ENCODE data around the gene SERGEF.
"Not testable (repeated sequence)": the region's sequence is repeated elsewhere in the genome, so short reads cannot be mapped to it uniquely, and the experiment has no call there.

SERGEF gene

GRCh38 chr11:17898782-17899181 is 114.1 kb downstream of the SERGEF start:
- DNase-seq: no peak

GRCh38 chr11:17898071-17898470 is 114.8 kb downstream of the SERGEF start:
- DNase-seq: no peak

DNA sequence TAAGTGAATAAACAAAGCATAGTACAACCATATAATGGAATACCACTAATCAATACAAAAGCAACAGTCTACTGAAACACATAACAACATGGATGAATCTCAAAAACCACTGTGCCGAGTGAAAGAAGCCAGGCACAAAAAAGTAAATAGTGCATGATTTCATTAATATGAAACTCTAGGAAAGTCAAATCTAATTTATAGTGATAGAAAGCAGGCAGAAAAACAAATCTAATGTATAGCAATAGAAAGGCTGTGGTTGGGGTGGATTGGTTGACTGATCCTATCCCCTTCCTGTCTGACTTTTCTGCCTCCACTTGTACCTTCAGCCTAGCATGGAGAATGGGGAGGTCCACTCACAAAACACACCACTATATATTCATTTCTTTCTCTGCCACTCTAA is 115.4 kb downstream of the SERGEF start:
- DNase-seq: no peak

- DNase-seq: not testable (repeated sequence)
Observed at GRCh38 chr11:17896496-17897151, 116.2 kb downstream of the SERGEF start.

- no peak for DNase-seq
Observed at GRCh38 chr11:17894929-17895658, 117.8 kb downstream of the SERGEF start.

GRCh38 chr11:17892409-17892808 is 120.4 kb downstream of the SERGEF start:
- DNase-seq: no peak

DNA sequence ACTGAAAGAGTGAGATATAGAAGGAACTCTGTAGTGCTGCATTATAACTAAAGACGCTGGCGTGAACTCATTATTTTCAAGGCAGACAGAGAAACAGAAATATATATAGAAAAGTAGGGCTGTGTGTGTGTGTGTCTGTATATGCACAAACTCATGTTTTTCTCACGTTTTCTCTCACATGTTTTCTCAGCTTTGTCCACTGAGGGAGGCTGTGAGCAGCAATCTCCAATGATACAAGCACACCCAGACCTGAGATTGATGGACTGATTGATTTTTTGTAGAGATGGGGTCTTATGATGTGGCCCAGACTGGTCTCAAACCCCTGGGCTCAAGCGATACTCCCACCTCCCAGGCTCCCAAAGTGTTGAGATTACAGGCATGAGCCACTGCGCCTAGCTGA is 122.5 kb downstream of the SERGEF start:
- no peak for DNase-seq

GRCh38 chr11:17887779-17888178 is 125.1 kb downstream of the SERGEF start:
- DNase-seq: no peak

DNA sequence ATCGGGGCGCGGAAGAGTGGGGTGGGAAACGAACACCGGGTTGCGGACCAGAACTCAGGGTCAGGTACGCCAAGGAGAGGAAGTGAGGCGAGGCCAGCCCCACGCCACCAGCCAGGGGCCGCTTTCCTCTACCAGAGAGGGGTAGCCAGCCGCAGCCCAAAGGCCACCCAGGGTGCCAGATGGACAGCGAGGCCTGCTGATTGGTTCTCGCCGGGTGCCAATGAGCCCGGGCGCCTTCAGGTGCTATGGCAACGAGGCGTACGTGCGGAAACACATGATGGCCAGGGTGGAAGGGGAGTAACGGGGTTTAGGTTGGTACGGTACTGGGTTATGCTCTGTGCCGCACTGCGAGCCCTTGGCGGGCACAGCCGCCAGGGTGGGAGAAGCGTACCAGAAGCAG is 128.9 kb downstream of the SERGEF start:
- no peak for DNase-seq

GRCh38 chr11:17883057-17883456 is 129.8 kb downstream of the SERGEF start:
- DNase-seq: no peak

DNA sequence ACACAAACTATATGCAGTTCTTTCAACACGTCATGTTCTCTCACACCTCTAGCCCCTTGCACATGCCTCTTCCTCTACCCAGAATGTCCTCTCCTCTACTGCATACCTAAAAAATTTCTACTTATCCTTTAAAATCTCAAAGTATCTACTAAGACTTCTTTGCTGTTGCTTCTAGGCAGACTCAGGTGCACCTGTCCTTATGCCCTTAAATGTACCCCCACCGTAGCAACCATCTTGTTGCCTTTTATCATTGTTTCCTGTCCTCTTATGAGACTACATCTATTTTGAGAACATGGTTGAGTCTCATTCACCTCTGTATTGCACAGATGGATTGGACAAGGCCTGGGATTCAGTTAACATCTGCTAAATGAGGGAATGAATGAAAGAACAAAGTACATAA is 134.1 kb downstream of the SERGEF start:
- DNase-seq: no peak

DNA sequence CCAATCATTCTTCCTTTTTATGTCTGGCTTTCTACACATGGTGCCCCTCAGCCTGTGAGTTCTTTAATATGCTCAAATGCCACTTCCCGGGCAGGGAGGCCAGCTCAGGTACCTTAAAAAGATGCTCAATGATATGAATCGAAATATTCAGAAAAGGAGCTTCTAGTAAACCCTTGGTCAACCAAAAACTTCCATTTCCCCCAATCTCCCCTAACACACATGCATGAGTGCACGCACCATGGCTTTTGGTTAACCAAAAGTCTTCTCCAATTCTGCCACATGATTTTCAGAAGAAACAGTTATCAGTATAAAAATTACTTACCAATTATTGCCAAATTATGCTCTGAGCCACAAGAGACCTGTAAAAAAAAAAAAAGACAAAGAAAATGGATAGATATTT is 135.0 kb downstream of the SERGEF start:
- no peak for DNase-seq

DNA sequence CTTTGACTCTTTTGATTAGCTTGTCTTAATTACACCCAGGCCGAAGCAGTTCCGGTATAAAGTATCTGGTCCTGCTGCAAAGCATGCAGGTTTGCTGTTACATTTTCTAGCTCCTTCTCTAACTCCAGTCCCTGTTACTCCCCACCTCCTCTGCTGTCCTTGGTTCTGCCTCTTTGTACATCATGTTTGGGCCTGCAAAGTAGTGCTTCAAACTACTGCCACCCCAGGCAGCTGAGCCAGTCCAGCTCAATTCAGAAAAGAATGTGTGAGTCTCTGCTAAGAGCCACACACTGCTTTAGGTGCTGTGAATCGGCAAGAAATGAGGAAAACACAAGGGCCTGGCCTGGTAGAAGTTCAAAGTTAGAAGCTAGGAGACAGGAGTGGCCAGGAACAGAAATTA is 136.0 kb downstream of the SERGEF start:
- DNase-seq: no peak

DNA sequence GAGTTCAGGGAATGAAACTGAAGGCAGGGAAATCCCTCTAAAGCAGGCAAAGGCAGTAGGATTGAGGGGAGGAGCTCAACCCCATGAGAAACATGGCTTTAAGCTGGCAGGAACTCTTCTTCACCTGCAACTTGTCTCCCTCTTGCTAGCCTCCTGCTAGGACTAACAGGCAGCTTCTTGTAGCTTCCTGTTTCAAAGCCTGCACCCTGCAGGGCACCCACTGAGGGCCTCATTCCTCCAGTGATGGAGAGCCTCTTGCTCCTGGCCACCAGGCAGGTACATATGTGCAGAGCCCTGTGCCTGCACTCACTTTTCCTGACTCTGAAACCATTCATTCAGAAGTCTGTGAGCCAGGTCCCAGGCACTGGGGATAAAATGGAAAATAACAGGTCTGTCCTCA is 137.0 kb downstream of the SERGEF start:
- DNase-seq: no peak

GRCh38 chr11:17873586-17873985 is 139.3 kb downstream of the SERGEF start:
- DNase-seq: no peak

GRCh38 chr11:17868398-17868797 is 144.4 kb downstream of the SERGEF start:
- DNase-seq: not testable (repeated sequence)

- no peak for DNase-seq
Observed at GRCh38 chr11:17867341-17867740, 145.5 kb downstream of the SERGEF start.

GRCh38 chr11:17865765-17866428 is 146.9 kb downstream of the SERGEF start:
- DNase-seq: no peak

- DNase-seq: no peak
Observed at GRCh38 chr11:17864478-17864941, 148.3 kb downstream of the SERGEF start.

DNA sequence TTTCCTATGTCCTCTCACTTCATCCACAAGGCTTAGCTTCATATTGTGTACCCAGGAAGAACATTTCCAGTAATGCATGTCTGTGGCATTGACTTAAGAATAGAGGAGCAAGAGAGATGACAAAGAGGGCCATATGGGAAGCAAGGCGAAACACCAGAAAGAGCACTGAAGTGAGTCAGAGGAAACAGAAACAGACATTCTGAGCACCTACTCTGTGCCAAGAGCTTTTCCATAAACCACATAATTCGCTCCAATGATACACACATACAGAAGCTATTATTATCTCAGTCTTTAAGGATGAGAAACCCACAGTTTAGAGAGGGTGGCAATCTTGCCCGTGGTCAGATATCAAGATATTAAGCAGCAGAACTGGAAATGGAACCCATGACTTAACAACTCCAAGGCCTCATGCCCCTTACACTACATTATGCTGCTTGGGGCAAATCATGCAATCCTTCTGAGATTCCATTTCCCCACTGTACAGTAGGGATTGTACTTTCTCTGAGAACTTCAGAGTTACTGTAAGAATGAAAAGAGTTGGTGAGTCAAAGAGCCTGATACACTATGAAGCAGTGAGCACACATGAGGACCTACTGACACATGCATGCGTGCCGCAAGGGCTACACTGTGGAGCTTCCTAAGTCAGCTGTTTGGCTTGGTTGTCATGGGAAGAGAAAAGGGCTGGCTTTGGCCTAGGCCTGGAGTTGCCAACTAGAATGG is 151.7 kb downstream of the SERGEF start:
- no peak for DNase-seq

GRCh38 chr11:17859552-17859951 is 153.3 kb downstream of the SERGEF start:
- DNase-seq: no peak

- no peak for DNase-seq
Observed at GRCh38 chr11:17855531-17856290, 157.1 kb downstream of the SERGEF start.

DNA sequence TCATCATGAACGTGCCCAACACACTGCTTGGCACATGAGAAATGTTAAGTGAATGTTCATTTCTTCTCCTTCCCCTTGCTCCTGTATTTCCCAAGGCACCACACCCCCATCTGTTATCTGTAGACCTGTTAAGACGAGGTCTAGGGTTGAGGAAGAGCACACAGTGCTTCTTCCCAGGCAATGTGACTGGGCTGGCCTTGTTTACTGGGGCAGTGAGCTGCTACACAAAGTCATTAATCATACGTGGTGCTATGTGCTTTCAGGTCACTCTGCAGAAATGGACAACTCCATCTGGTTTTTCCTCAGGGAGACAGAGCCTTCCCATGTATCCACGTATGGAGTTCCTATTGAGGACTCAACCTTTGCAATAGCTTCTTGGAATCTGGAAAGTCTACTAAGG is 159.6 kb downstream of the SERGEF start:
- no peak for DNase-seq
